GM19372 (cell line): Measurements from ENCODE around the gene SKI.

Experiments used
- ATAC-seq: cut with Tn5 transposase; IDR thresholded peaks from one replicate; pipeline ENCODE4 v1.9.1; 2021; ENCODE audit warnings: mild to moderate bottlenecking, low read depth, moderate library complexity; ENCODE audit not compliant: unreplicated experiment

Gene SKI

DNA sequence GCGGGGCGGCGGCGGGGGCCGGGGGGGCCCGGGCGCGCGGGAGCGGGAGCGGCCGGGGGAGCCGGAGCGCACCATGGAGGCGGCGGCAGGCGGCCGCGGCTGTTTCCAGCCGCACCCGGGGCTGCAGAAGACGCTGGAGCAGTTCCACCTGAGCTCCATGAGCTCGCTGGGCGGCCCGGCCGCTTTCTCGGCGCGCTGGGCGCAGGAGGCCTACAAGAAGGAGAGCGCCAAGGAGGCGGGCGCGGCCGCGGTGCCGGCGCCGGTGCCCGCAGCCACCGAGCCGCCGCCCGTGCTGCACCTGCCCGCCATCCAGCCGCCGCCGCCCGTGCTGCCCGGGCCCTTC is 546 bp downstream of the SKI start:
- ATAC-seq: no peak

DNA sequence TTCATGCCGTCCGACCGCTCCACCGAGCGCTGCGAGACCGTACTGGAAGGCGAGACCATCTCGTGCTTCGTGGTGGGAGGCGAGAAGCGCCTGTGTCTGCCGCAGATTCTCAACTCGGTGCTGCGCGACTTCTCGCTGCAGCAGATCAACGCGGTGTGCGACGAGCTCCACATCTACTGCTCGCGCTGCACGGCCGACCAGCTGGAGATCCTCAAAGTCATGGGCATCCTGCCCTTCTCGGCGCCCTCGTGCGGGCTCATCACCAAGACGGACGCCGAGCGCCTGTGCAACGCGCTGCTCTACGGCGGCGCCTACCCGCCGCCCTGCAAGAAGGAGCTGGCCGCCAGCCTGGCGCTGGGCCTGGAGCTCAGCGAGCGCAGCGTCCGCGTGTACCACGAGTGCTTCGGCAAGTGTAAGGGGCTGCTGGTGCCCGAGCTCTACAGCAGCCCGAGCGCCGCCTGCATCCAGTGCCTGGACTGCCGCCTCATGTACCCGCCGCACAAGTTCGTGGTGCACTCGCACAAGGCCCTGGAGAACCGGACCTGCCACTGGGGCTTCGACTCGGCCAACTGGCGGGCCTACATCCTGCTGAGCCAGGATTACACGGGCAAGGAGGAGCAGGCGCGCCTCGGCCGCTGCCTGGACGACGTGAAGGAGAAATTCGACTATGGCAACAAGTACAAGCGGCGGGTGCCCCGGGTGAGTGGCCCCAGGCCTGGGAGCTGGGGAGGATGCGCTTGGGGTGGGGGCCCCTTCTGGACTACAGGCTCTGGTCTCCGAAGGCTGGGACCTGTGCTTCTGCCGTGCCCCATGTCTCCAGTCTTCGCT is 1.1 kb downstream of the SKI start:
- ATAC-seq: no peak

DNA sequence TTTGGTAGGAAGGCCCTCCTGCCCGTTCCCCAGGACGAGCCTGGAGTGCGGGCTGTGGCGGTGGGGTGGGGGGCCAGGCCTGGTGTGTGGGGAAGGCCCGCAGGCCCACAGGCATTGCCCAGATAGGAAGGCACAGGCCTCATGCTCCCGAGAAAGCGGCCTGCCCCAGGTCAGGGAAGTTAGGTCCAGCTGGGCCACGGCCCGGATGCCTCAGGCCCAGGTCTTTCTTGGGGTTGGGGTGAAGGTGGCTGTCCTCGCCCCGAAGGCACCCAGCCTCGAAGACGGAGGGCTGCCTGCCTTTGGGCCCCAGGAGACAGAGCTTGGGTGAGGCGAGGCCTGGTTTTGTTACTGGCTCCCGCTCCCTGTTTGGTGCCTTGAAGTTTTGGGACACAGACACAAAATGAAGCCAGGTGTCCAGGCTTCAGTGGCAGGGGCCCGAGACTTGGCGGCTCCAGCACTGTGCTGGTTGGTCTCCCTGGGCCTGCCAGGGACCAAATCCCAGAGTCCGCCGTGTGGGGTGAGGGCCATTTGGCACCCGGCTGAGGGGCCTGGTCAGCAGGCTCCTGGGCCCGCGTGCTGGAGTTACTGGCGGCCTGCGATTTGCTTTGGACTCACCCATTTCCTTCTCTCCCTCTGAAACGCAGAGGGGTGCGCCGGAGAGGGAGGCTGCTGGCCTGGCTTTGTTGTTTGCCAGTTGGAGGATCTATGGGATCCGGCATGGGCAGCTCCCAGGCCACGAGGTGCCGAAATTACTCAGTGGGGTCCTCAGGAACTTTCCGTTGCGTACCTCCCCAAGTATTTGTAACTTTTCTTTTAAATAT is 2.0 kb downstream of the SKI start:
- no peak for ATAC-seq

DNA sequence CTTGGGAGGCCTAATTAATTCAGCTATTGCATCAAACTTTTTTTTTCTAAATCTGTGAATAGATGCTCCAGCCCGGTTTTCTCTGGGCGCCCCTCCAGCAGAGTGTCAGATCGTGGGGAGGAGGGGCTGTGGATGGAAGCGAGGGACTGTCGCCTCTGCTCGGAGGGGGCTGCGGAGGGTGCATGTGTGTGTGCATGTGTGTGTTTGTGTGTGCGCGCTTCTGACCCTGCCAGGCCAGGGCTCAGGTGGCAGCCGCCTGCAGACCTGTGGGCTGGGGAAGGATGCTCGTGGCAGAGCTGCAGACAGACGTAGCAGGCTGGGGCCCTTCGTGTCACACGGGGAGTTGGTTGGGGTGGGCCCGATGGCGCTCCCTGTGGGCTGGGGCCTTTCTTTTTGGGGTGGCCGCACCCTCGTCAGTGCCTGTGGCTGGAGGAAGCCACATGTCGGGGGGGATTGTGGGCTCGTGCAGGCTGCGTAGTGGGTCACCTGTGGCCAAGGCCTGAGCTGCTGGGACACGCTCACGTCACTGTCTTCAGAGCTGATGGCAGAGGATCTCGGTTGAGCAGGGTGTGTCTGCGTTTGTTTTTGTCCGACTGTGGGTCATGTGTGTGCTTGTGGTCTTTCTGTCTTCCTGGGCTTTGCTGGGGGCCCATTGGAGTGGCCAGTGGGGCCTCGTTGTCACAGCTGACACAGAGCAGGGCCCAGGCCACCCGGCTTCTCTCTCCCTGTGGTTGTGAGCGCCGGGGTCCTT is 2.8 kb downstream of the SKI start:
- ATAC-seq: no peak

DNA sequence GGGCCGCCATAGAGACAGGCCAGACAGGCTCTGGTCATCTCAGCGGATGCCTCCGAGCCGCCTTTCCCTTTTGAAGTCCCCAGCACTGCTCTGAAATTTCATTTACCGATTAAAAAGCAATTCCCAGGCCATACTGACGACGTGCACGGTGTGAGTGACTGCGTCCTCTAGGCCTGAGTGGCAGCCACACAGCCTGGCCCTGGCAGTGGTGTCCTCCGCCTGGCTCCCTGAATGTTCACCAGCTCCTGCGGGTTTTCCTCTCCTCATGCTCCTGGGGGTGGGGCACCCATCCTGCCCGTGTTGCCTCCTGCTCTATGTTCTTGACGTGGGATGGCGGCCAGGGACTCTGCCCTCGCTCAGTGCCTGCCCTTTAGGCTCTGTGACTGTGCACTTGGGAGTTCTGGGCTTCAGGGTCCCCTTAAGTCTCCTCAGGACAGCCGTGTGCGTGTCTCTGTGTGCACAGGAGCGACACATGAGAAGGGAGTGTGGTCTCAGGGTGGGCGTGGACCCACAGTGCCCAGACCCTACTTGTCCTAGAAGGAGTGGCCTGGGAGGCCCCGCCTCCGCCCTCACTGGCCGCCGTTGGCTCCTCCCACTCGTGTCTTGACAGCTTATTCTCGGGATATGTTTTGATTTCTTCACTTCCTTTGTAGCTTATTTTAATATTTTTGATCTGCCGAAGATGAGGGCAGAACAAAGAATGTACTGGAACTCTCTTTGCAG is 3.6 kb downstream of the SKI start:
- no peak for ATAC-seq

DNA sequence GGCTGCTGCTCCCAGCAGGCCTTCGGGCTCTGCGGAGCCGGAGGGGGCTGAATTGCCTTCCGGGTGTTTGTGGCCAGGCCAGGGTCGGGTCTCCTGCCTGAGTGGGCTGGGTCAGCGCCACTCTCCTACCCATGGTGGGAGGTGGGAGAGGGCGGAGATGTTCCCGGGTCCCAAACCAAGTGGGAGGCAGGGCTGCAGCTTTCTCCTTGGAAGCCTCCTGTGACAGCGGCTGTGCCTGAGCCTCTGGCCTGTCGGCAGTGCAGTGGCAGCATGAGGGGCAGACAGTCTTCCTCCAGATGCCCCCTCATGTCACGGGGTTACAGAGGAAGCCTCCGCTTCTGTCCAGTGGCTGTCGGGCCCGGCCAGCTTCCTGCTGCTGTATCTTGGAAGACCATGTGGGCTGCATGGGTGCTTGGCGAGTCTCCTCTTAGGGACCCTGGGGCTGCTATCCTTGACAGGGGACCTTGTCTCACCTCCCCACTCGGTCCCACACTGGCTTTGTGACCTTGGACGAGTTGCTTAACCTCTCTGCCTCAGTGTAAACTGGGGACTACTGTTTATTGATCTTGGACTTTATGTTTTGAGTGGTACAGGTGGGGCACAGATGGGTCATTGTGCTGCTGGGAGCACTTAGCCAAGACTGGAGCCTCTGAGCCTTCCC is 4.3 kb downstream of the SKI start:
- no peak for ATAC-seq

DNA sequence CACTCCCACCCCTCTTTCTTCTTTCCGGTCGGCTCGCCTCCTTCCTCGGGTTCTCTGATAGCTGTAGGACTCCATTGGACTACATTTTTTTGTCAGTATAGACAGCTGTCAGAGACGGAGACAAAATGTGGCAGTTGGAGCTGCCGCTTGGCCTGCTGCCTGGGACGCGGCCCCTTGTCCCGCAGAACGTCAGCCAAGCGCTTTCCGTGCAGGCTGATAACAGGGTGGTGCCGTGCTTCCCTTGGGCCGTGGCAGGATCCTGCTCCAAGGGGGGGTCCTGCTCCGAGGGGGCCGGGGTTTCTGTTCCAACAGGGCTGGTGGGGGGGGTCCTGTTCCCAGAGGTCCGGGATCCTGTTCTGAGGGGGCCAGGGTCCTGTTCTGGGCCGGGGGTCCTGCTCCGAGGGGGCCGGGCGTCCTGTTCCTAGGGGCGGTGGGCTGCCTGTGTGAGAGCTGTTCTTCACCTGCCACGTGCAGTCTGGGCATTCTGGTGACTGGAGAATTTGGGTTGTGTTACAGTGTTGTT is 4.9 kb downstream of the SKI start:
- ATAC-seq: no peak

DNA sequence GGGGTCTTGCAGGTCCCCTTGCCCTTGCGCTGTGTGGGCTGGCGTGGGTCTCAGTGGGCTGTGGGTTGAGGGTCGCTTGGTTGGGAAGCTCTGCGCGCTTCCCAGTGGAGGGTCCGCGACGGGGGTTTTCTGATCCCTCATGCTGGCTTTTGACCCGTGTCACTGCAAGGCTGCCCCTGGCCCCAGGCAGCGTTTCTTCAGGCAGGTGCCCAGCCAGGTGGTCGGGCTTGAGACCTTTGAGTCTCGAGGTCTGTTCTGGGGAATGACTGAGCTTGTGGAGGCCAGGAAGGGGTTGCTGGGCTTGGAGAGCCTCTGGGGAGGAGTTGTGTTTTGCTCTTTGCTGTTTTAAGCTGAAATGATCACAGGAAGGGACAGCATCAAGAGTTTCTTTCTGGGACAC is 5.3 kb downstream of the SKI start:
- ATAC-seq: no peak

DNA sequence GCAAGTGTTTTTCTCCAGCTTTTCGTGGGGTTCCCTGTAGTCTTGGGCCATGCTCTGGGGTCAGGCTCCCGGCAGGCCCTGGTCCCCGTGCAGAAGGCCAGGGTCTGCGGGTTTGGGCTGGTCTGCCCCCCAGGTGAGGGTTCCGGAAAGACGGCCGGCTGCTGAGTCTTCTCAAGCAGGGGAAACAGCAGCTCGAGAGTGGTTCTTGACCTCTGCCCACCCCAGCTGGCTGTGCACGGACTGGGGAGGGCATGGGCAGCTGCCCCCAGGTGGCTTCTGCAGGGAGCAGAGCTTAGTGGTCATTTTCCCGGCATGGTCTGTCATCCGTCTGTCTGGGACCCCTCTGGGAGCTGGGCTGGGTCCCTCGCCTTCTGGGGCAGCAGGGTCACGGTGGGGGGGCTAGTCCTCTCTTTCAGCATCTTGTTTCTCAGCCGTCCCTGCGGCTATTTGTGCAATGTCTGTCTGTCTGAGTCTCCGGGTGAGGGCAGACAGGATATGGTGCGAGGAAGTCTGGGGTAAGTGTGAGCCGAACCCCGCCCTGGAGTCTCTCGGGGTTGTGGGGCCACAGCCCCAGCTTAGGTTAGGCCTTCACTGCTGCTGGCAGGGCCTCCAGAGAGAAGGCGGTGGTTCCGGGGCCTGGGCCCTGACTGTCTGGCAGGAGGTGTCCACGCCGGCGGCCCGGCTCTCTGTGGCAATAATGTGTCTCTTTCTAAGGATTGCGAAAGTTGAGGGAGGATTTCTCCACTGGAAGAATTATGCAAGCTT is 6.1 kb downstream of the SKI start:
- ATAC-seq: no peak

DNA sequence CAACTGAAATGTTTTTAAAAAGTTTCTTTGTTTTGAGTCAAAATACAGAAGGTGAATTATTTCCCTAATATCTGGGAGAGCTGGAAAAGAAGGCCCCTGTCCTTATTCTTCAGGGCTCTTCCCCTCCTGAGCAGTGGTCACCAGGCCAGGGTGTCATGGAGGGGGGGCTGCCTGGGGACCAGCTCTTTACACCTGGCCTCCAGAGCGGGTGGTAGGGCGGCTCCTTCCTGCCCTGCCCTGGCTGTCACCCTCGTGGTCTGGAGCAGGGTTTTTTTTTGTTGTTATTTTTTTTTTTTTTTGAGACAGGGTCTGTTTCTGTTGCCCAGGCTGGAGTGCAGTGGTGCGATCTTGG is 6.6 kb downstream of the SKI start:
- no peak for ATAC-seq

DNA sequence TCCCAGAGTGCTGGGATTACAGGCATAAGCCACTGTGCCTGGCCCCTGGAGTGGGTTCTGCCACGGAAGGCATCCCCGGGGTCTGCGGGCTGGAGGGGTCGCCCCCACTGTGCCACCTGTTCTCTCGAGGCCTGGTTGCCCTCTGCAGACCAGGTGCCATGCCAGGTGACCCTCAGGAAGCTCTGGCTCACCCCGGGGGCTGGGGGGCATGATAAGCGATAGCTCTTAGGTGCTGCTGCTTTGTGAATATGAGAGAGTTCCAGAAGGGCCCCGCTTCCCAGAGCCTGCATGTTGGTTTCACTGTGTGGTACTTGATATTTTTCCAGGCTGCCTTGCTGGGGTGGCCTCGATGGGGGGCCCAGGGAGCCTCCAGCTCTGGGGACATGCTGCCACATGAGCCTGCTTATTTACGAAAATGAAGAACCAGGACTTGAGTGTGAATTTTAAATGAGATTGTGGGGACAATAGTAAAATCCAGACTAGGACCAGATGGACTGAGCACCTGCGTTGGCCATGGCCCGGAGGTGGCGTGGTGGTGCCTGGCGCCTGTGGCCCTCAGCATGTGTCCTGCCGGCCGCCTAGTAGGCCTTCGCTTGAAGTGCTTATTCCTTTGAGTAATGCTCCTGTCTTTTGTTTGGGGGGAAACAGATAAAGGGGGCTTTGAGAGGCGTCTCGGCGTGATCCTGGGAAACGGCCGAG is 7.3 kb downstream of the SKI start:
- no peak for ATAC-seq

DNA sequence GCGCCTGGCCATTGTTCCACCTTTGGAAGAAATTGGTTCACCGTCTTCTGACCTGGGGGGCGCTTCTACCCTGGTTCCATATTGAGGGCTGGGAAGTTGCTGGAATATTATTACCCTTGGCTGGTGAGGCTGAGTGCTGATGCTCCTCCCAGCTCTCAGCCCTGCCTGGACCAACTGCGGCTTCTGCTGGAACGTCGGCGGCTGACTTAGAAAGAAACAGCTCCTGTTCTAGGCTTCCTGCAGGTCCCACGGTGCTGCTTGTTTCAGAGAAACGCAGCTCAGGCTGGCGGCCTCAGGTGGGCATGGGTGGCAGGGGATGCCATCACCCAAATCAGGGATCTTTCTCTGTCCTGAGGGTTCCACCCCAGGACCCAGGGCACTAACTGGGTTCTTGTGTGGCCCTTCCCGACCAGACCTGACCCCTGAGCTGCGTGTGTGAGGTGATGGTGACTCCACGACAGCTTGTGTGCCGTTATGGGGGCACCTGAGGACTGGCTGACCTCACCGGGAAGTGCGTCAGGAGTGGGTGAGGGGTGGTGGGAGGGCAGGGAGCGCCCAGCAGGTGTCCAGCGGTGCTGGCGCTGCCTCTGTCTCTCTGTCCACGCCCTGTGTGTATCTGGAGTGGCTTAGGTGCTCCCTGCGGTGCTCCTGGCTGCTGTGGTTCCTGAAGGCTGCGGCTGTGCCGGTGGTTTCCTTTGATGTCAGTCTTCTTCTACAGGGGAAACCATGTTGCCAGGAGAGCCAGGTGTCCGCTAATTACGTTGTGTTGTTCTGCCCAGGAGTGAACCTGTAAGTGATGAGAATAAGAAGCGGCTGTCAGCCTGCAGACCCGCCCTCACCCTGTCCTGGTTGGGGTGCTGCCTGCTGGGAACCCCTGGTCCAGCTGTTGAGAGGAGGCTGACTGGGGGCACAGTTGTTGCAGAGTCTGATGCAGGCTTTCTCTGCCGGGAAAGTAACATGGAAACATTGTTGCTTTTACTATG is 8.9 kb downstream of the SKI start:
- ATAC-seq: no peak

DNA sequence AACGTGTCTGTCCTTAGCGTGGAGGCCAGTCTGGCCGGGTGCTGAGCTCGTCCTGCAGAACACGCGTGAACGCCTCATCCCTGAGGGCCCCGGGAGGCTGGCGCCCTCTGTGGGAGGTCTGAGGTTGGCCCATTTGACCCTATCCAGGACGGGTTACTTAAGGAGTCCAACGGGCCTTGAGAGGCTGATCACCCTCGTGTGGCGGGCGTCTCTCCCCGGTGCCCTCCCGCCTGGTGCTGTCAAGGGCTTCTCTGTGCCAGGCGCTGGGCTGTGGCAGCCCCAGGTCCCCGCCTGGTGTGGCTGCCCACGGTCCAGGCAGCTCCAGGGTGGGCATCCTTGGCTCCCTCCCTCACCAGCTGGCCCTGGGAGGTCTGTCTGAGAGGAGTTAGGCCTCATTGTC is 9.7 kb downstream of the SKI start:
- ATAC-seq: no peak

DNA sequence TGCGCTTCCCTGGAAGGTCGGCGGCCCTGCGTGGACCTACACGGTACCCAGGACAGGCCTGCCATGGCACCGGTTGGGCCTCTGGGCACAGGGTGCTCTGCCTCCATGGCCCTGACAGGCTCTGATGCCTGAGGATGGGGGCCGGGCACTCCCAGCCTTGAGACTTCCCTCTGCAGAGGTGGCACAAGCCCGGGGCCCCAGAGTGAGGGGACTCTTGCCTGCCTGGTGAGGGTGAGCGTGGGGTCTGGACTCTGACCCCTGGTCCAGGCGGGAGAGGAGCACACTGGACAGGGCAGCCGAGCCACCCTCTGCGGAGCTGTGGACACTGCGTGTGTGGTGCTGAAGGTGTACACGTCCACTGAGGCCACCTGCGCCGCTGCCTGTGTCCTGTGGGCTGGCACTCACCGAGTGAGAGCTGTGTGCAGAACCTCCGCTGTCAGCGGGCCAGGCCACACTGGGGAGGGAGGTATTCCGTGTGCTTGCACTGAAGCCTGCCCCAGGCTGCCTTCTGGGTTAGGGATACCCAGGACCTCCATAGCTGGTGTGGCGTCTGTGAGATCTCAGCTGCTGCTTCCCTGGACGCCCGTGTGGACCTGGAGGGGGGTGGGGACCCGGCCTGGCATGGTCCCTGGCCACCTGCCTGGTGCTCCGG is 10.4 kb downstream of the SKI start:
- ATAC-seq: no peak

DNA sequence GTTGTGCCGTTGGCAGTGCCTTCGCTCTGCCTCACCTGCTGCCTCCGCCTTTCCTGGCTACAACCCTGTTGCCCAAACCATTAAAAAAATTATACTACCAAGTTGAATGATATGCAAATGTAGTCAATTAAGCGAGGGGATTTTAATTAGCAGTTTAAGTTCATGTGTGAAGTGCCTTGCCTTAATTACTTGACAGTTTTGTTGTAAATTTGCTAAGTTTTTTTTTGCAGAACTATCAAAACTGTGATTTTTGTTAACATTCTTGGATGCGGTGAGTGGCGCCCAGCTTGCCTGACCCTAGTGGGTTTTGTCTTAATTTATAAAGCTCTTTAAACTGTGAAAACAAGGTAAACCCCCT is 10.9 kb downstream of the SKI start:
- no peak for ATAC-seq

DNA sequence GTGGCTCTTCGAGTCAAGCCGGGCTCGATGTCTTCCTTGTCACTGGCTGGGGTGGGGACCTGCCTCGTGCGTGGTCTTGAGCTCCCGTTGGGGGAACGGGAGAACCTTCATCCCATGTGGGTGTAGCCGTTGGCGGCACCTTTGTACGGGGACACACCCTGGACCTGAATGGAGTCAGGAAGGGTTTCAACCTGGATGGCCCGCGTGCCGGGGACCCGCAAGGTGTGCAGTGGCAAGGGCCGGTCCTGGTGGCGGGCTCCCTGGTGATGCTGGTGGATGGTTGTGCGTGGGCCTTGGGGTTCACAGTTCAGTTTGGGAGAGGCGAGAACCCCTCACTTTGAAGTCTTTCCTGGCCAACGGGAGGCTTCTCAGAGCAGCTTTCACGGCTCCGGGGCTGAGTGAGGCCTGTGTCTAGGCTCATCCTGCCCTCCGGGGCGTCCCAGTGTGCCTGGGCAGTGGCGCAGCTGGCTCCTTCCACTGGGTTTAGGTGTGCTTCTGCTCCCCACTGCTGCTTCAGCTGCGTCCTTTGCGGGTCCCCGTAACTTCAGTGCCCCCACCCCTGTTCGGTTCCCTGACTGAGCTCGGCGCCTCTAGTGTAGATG is 11.4 kb downstream of the SKI start:
- no peak for ATAC-seq
